Liver (tissue), 9 donors: ENCODE measurements around the gene TOP1. TPM values are rescaled to one million over a fixed set of nuclear protein-coding genes. Genes with fewer than 3 reads are reported as not detected.

Experiments
- DNase-seq: peaks from one replicate; pipeline ENCODE4 v3.0.0-alpha.2; 2017; ENCODE audit warnings: low spot score
- H3K27ac ChIP-seq, 2 donors: one replicate each; pipeline ENCODE4 v1.7.0; 2013; ENCODE audit warnings: inconsistent platforms in 2 of 2, low read length in 2 of 2, control low read depth in 1 of 2, low read depth in 1 of 2, mild to moderate bottlenecking in 1 of 2
- H3K27me3 ChIP-seq, 4 donors: one replicate each; pipeline versions ENCODE4 v1.6.1 to v1.7.0; 2013; ENCODE audit warnings: low read length in 3 of 4, inconsistent platforms in 1 of 4, mild to moderate bottlenecking in 1 of 4, moderate library complexity in 1 of 4; ENCODE audit not compliant: control insufficient read depth in 4 of 4, insufficient read depth in 4 of 4
- H3K36me3 ChIP-seq, 4 donors: one replicate each; pipeline versions ENCODE4 v1.6.1 to v1.7.0; 2013; ENCODE audit warnings: low read length in 3 of 4, mild to moderate bottlenecking in 3 of 4, low read depth in 1 of 4, moderate library complexity in 1 of 4; ENCODE audit not compliant: control insufficient read depth in 4 of 4, insufficient read depth in 3 of 4
- H3K4me1 ChIP-seq, 4 donors: one replicate each; pipeline versions ENCODE4 v1.6.1 to v1.7.0; 2013; ENCODE audit warnings: low read length in 3 of 4, mild to moderate bottlenecking in 3 of 4, moderate library complexity in 1 of 4; ENCODE audit not compliant: control insufficient read depth in 4 of 4, insufficient read depth in 4 of 4
- H3K4me3 ChIP-seq, 3 donors: one replicate each; pipeline versions ENCODE4 v1.6.1 to v1.7.0; 2013; ENCODE audit warnings: low read length in 3 of 3, control low read depth in 1 of 3, low read depth in 1 of 3, mild to moderate bottlenecking in 1 of 3
- H3K9ac ChIP-seq, 2 donors: one replicate each; pipeline ENCODE4 v1.7.0; 2013; ENCODE audit warnings: low read length in 2 of 2, mild to moderate bottlenecking in 2 of 2, moderate library complexity in 2 of 2, control low read depth in 1 of 2, low read depth in 1 of 2
- H3K9me3 ChIP-seq, 4 donors: one replicate each; pipeline versions ENCODE4 v1.6.1 to v1.7.0; 2013; ENCODE audit warnings: low read length in 3 of 4; ENCODE audit not compliant: control insufficient read depth in 4 of 4
- CTCF ChIP-seq: fragments of 150-350 bp; IDR thresholded peaks from 2 replicates; pipeline ENCODE4 v1.5.1; 2017; ENCODE audit warnings: improper control_type of control experiment, low read depth, low read length; ENCODE audit not compliant: missing input control
- EGR1 ChIP-seq, 2 donors: IDR thresholded peaks; 2 replicates each; pipeline ENCODE4 v1.6.1; 2016 to 2018; ENCODE audit warnings: antibody characterized with exemption in 2 of 2, low read depth in 2 of 2
- GABPA ChIP-seq, 2 donors: IDR thresholded peaks in 1 of 2; conservative IDR thresholded peaks in 1 of 2; 2 replicates each; pipeline ENCODE4 v1.6.1; 2016; ENCODE audit warnings: antibody characterized with exemption in 2 of 2, mild to moderate bottlenecking in 1 of 2, moderate library complexity in 1 of 2
- HNF4A ChIP-seq, 2 donors: conservative IDR thresholded peaks; 2 replicates each; pipeline ENCODE4 v1.6.1; 2016; ENCODE audit warnings: antibody characterized with exemption in 2 of 2, mild to moderate bottlenecking in 2 of 2
- HNF4G ChIP-seq: IDR thresholded peaks from 2 replicates; pipeline ENCODE4 v1.6.1; 2016; ENCODE audit warnings: antibody characterized with exemption
- JUND ChIP-seq, 2 donors: IDR thresholded peaks; 2 replicates each; pipeline ENCODE4 v1.6.1; 2016; ENCODE audit warnings: antibody characterized with exemption in 2 of 2
- NR2F2 ChIP-seq: IDR thresholded peaks from 2 replicates; pipeline ENCODE4 v1.6.1; 2016; ENCODE audit warnings: antibody characterized with exemption
- RAD21 ChIP-seq, 2 donors: IDR thresholded peaks; 2 replicates each; pipeline ENCODE4 v1.6.1; 2016; ENCODE audit warnings: antibody characterized with exemption in 2 of 2, mild to moderate bottlenecking in 2 of 2
- SP1 ChIP-seq: IDR thresholded peaks from 2 replicates; pipeline ENCODE4 v1.6.1; 2018; ENCODE audit warnings: antibody characterized with exemption, mild to moderate bottlenecking
- TAF1 ChIP-seq: conservative IDR thresholded peaks from 2 replicates; pipeline ENCODE4 v1.6.1; 2016; ENCODE audit warnings: antibody characterized with exemption, mild to moderate bottlenecking
- YY1 ChIP-seq: IDR thresholded peaks from 2 replicates; pipeline ENCODE4 v1.6.1; 2016; ENCODE audit warnings: antibody characterized with exemption, mild to moderate bottlenecking
- WGBS: extraction: QIAGEN DNeasy Blood & Tissue Kit; methylation state at CpG from one replicate; pipeline ENCODE4 v1.1.7; 2013; 5-methylcytosine and 5-hydroxymethylcytosine counted together
- polyA plus RNA-seq, 2 donors: library from polyadenylated mRNA; stranded (reverse) in 1 of 2; unstranded in 1 of 2; fragments of 200-250 nt in 1 of 2; fragments of >200 nt in 1 of 2; fragmentation: Nextera tagmentation in 1 of 2; extraction: Ambion mirVana in 1 of 2; gene quantifications; one replicate each; pipeline versions ENCODE4 v1.2.1 to v1.2.3, GENCODE V29; 2013 to 2015
- total RNA-seq, 2 donors: library from RNA; depleted of rRNA; stranded (reverse); fragments of >200 nt; gene quantifications; one replicate each; pipeline ENCODE4 v1.2.3, GENCODE V29; 2014
- TF ChIP-seq, protein P1 (sequence below): IDR thresholded peaks from 2 replicates; pipeline ENCODE4 v1.6.1; 2016; ENCODE audit warnings: antibody characterized with exemption
- TF ChIP-seq, protein P2 (sequence below): IDR thresholded peaks from 2 replicates; pipeline ENCODE4 v1.6.1; 2016; ENCODE audit warnings: antibody characterized with exemption
- donor health status: healthy.
- donor health status: healthy.
- donor health status: healthy.
- donor health status: healthy.
- donor health status: healthy.

The TOP1 gene
- total and polyA plus RNA-seq, 4 donors: 13.7 to 62.1 (median 19.4) TPM

- peaks cover 3 to 34% (median 30%) of the 10 kb centered on the region in 4 donors for H3K36me3 ChIP-seq
These were observed 57.0 kb downstream of the TOP1 start for GRCh38 chr20:41085606-41086005.

DNA sequence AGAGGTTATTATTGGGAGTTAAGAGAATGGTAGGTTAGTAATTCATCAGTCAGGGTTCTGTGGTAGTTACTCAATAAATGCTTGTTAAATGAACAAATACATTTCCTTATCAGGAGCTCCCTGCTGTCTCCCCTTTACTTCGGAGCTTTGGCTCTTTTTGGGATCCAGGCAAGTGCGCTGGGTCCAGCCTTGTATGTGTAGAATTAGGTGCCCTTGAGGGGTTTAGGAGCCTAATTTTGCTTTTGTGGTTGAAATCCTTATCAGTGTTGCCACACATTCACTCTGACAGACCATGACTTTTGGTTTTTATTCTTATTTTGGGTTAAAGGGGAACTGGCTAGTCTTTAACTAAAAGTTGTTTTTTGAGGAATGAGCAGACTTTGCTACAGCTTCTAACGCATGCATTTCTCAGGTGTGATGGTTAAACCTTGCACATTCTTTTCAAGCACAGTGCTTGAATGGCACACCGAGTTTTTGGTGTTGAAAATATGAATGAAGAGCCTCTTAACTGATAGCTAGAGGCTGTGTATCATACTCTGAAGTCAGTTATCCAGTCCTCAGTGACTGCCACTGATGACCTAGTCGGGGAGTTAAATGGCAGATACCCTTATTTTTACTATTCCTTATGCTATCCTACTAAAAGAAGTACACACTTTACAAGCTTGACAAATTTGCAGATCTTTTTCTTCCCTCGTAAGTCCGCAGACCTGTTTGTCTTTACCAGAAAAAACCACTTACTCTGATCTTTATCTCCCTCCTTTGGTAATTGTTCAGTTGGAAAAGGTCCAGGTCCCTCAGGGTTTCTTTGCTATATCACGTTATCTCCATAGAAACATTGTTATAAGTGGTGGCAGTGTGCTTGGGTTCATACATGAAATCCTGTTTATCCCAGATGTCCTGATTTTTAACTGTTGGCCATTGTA, 58.0 kb downstream of the TOP1 start:
- H3K4me3 ChIP-seq: no peak overlapping the region
- 75% methylated on average over 8 of the region's 8 CpGs for WGBS
- no peak overlapping the region for H3K27ac ChIP-seq
- no peaks in the 10 kb centered on the region for H3K27me3 ChIP-seq
- TF ChIP-seq YY1 (no peak), NR2F2 (no peak), SP1 (no peak), TAF1 (no peak), CTCF (no peak), EGR1 (IDR thresholded peaks at IDR 0.05; ENCODE audit: low read depth in 2 of 2) (no peak), GABPA (IDR thresholded peaks at IDR 0.05 in 1 of 2, conservative IDR thresholded peaks at IDR 0.05 in 1 of 2) (no peak), JUND (IDR thresholded peaks at IDR 0.05) (no peak), HNF4G (no peak), HNF4A (conservative IDR thresholded peaks at IDR 0.05) (no peak)
- TF ChIP-seq, protein P1, sequence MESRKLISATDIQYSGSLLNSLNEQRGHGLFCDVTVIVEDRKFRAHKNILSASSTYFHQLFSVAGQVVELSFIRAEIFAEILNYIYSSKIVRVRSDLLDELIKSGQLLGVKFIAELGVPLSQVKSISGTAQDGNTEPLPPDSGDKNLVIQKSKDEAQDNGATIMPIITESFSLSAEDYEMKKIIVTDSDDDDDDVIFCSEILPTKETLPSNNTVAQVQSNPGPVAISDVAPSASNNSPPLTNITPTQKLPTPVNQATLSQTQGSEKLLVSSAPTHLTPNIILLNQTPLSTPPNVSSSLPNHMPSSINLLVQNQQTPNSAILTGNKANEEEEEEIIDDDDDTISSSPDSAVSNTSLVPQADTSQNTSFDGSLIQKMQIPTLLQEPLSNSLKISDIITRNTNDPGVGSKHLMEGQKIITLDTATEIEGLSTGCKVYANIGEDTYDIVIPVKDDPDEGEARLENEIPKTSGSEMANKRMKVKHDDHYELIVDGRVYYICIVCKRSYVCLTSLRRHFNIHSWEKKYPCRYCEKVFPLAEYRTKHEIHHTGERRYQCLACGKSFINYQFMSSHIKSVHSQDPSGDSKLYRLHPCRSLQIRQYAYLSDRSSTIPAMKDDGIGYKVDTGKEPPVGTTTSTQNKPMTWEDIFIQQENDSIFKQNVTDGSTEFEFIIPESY: no peak
- TF ChIP-seq, protein P2, sequence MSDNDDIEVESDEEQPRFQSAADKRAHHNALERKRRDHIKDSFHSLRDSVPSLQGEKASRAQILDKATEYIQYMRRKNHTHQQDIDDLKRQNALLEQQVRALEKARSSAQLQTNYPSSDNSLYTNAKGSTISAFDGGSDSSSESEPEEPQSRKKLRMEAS: no peak
- H3K4me1 ChIP-seq: no peaks in the 10 kb centered on the region
- no peak for DNase-seq
- no peaks in the 10 kb centered on the region for H3K9me3 ChIP-seq
- H3K36me3 ChIP-seq: peaks cover under 1 to 28% (median 23%) of the 10 kb centered on the region in 4 donors
- no peak overlapping the region for H3K9ac ChIP-seq

More at GRCh38 chr20:41085606-41086005, 57.0 kb downstream of the TOP1 start:
- Histone ChIP-seq H3K9ac (no peak overlapping the region), H3K4me1 (no peaks in the 10 kb centered on the region), H3K4me3 (no peak overlapping the region), H3K27ac (no peak overlapping the region), H3K9me3 (no peaks in the 10 kb centered on the region), H3K27me3 (no peaks in the 10 kb centered on the region)
- no peak for DNase-seq
- 97% methylated on average over 3 of the region's 3 CpGs for WGBS
- no peak for TF ChIP-seq HNF4A (conservative IDR thresholded peaks at IDR 0.05)
- no peak for TF ChIP-seq SP1
- TF ChIP-seq JUND (IDR thresholded peaks at IDR 0.05): no peak
- no peak for TF ChIP-seq EGR1 (IDR thresholded peaks at IDR 0.05; ENCODE audit: low read depth in 2 of 2)
- no peak for TF ChIP-seq NR2F2
- TF ChIP-seq RAD21 (IDR thresholded peaks at IDR 0.05): no peak
- TF ChIP-seq, protein P2: no peak
